Adipose tissue (tissue), 3 donors: ENCODE measurements around the gene CRYZL1. TPM values are rescaled to one million over a fixed set of nuclear protein-coding genes. Genes with fewer than 3 reads are reported as not detected.
"Not testable (repeated sequence)": the region's sequence is repeated elsewhere in the genome, so short reads cannot be mapped to it uniquely, and the experiment has no call there.

Experiments used
- H3K27ac ChIP-seq: one replicate; pipeline ENCODE4 v1.5.1; 2013; ENCODE audit warnings: low read depth, low read length
- WGBS, 3 donors: extraction: QIAGEN DNeasy Blood & Tissue Kit; methylation state at CpG; one replicate each; pipeline ENCODE4 v1.1.7; 2013; 5-methylcytosine and 5-hydroxymethylcytosine counted together
- polyA plus RNA-seq, 3 donors: library from polyadenylated mRNA; stranded (reverse); fragments of 200-250 nt; gene quantifications; one replicate each; pipeline ENCODE4 v1.2.3, GENCODE V29; 2013
- donor health status: healthy with polysubstance abuse.
- donor health status: Bipolar disorder and iron deficiency.
- donor health status: healthy.

Gene CRYZL1
- polyA plus RNA-seq: 10 to 100 TPM; 13.0 to 18.9 (median 18.5) TPM

GRCh38 chr21:33641352-33642026 lies at the start of gene CRYZL1:
TSS of gene CRYZL1 (minus strand) at chr21:33641741. CDS start at chr21:33631551, 10,190 bp downstream.
- no peak within 1 kb of the TSS for H3K27ac ChIP-seq
- WGBS, 3 donors: 0 to 1% (median 0%) methylated on average over 38 of the region's 38 CpGs

DNA sequence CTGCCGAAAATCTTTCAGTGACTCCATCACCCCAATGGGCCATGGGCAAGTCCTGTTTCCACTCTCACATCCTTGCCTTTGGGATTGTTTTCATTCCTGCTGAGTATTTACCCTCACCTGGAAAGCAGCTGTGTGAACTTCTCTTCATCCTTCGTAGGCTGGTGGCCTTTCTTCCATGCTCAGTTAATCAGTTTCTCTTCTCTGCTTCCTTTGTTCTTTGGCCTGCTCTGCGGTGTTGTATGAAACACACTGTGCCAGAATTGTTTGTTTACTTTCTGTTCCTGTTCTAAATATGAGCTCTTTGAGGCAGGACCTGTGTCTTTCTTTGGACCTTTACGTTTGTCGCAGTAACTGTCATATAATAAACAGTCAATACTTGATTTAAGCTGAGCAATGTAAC lies 49.3 kb upstream of the CRYZL1 start:
- no peak overlapping the region for H3K27ac ChIP-seq
- 84 to 89% (median 85%) methylated on average over 5 of the region's 5 CpGs for WGBS, 3 donors

- 63 to 72% (median 68%) methylated on average over 1 of the region's 1 CpG for WGBS, 3 donors
- no peak overlapping the region for H3K27ac ChIP-seq
These were observed 46.8 kb upstream of the CRYZL1 start for GRCh38 chr21:33688353-33688752.

DNA sequence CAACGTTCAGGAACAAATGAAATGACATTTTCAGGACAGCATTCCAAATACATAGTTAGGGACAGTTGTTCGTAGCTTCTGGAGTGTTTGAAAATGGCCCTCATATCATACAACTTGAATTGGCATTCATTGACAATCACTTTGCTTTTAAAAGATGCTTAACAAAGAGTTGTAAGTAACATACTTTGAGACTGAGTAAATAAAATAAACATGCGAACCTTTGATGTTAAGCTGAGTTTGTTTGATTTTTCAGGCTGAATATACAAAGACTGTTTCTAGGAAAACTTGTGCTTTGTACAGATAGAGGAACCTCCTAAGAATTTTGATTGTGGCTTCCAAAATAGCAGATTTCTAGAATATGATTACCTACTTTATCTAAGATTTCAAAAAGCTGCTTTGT lies 46.1 kb upstream of the CRYZL1 start:
- H3K27ac ChIP-seq: no peak overlapping the region
- 69 to 87% (median 77%) methylated on average over 3 of the region's 3 CpGs for WGBS, 3 donors

DNA sequence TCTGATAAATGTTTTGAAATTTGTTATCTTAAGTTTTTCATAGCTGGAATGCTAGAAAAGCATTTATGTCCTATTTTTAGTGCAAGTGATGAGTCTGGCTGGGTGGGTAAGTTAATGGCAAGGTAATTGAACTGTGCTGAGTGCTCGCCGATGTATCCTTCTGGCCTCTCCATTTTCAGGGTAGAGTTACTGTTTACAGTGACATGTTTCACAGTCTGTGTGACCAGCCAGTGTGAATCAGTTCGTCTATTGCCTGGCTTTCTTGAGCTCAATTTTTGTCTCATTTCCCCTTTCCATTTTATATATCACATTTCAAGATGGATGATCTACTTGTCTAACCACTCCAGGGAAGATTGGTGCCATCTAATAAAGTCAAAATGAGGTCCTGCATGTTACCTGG lies 44.8 kb upstream of the CRYZL1 start:
- no peak overlapping the region for H3K27ac ChIP-seq
- WGBS, 3 donors: 81 to 92% (median 81%) methylated on average over 3 of the region's 3 CpGs

GRCh38 chr21:33685613-33686197 lies 44.2 kb upstream of the CRYZL1 start:
- H3K27ac ChIP-seq: no peak overlapping the region

DNA sequence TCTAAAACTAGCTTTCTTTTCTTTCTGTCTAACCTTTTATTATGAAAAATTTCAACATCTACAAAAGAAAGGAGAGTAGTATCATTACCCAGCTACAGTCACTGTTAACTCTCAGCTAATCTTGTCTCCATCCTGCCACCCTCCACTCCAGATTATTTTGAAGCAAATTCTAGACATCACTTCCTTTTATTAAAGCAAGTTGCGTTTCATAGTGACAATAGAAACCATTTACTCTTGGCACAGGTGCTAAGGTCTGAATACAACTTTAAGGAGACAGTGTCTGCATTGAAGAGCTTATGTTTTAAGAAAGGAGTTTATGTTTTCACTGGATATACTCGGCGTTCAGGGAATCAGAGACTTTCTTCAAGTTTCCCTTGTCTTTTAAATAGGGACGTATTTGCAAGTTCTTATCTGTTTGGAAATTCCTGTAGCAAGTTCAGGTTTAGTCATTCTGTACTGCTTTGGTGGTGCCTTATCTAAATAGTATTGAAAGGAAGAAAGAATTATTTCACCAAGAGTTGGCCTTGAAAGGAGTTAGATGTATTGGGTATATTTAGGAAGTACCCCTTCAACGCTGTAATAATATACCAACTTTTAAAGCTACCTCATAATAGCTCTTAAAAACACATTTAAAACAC lies 43.5 kb upstream of the CRYZL1 start:
- no peak overlapping the region for H3K27ac ChIP-seq
- WGBS, 3 donors: 27 to 59% (median 49%) methylated on average over 5 of the region's 5 CpGs

- WGBS, 3 donors: 51 to 62% (median 57%) methylated on average over 2 of the region's 2 CpGs
These were observed 42.5 kb upstream of the CRYZL1 start for GRCh38 chr21:33684068-33684467.

DNA sequence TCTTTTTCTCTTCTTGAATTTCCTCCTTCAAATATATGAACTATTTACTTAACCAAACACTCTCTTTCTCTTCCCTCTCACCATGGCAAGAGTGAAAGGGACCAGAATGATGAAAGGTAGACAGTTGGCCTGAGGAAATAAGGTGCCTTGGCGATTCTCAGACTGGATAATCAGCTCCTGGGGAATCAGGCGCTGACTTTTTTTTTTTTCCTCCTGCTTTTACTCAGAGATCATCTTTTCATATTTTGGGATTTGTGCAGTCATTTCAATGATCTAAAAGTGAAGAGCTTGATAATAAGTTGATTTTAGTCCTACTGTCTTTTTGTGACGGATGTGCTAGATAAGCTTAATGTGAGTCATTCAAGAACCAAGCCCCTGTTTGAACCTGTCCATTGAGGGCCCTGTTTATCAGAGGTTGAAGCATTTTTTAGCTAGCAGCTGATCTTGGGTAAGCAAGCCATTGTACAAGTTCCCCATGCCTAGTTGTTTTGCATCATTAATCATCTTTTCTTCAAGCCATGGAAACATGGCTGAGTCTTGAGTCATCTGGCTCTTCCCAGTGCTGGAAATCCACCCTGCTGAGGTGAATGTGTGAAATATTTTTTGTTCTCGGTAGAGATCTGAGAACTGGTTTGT lies 41.6 kb upstream of the CRYZL1 start:
- WGBS, 3 donors: 78 to 83% (median 81%) methylated on average over 4 of the region's 4 CpGs
- no peak overlapping the region for H3K27ac ChIP-seq

More at GRCh38 chr21:33684068-33684467, 42.5 kb upstream of the CRYZL1 start:
- H3K27ac ChIP-seq: no peak overlapping the region

- WGBS, 3 donors: 85 to 94% (median 91%) methylated on average over 6 of the region's 6 CpGs
- H3K27ac ChIP-seq: no peak overlapping the region
These were observed 39.3 kb upstream of the CRYZL1 start for GRCh38 chr21:33680870-33681269.

DNA sequence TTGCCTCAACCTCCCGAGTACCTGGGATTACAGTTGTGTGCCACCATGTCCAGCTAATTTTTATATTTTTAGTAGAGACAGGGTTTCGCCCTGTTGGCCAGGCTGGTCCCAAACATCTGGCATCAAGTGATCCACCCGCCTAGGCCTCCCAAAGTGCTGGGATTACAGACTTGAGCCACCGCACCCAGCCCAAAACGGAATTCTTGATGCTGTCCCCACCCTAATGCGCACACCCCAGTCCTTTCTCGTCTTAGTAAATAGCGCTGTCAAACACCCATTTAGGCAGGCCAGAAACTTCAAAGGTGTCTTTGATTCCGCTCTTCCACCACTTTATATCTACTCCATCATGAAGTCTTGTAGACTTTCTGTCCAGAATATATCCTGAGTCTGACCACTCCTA lies 35.9 kb upstream of the CRYZL1 start:
- WGBS, 3 donors: 96 to 98% (median 97%) methylated on average over 9 of the region's 9 CpGs
- no peak overlapping the region for H3K27ac ChIP-seq

- 97 to 98% (median 98%) methylated on average over 5 of the region's 5 CpGs for WGBS, 3 donors
- H3K27ac ChIP-seq: not testable (repeated sequence)
These were observed 35.1 kb upstream of the CRYZL1 start for GRCh38 chr21:33676666-33677065.

- no peak overlapping the region for H3K27ac ChIP-seq
- 84 to 97% (median 85%) methylated on average over 1 of the region's 1 CpG for WGBS, 3 donors
These were observed 32.7 kb upstream of the CRYZL1 start for GRCh38 chr21:33674226-33674625.

DNA sequence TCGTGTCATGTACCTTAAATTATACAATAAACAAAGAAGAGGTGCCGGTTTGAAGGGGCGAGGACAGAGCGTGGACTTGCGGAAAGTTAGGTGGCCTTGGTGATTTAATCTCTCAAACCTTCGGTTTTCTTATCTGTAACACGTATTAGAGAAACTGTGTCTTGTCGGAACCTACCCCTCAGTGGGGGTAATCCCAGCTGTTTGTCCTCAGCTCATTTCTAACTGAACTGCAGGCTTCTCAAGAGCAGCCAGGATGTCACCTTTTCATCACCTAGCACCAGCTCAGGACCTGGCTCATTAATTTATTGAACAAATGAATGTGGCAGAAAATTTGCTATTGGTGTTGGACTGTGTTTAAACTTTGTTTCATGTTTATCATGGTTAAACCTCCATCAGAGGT lies 31.9 kb upstream of the CRYZL1 start:
- 56 to 89% (median 89%) methylated on average over 8 of the region's 8 CpGs for WGBS, 3 donors

GRCh38 chr21:33670076-33670978 lies 28.8 kb upstream of the CRYZL1 start:
- WGBS, 3 donors: 84 to 86% (median 84%) methylated on average over 6 of the region's 6 CpGs
- no peak overlapping the region for H3K27ac ChIP-seq

More for the DNA sequence above, 31.9 kb upstream of the CRYZL1 start:
- no peak overlapping the region for H3K27ac ChIP-seq

DNA sequence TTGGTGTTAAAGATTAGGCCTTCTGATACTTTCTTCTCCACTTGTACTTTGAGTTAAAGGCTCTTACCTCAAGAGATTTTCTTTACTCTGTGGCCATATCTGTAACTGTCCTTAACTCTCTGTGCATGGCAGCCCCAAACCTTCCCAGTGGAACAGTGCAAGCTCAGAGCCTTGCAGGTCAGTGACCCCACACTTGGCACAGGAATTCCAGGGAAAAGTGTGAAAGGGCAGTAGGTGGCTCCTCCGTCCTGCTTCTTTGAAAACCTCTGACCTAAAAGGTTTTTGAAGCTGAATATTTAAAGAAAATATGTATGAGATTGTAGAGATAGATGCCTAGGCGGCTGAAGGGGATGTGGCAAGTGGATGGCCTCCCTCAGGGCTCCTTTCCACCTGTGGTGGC lies 27.1 kb upstream of the CRYZL1 start:
- 84 to 91% (median 89%) methylated on average over 2 of the region's 2 CpGs for WGBS, 3 donors
- H3K27ac ChIP-seq: no peak overlapping the region

DNA sequence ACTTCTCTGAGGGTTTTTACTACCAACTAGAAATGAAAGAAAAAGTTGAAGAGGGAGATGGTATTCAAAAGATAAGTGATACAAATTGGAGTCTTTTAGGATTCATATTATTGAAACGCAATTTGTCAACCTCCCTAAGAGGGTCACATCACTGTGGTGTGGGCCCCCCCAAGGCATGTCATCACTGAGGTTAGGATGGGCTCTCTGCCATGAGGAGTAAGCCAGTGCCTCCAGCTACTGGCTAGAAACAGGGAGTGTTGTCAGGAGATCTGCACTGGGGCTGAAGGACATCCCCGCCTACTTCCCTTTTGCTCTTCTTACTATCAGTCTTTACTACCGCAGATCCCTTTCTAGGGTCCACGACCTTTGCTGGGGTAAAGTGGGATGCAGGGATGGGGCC lies 26.6 kb upstream of the CRYZL1 start:
- H3K27ac ChIP-seq: no peak overlapping the region
- WGBS, 3 donors: 55 to 79% (median 62%) methylated on average over 4 of the region's 4 CpGs

- 58 to 86% (median 78%) methylated on average over 6 of the region's 6 CpGs for WGBS, 3 donors
- no peak overlapping the region for H3K27ac ChIP-seq
These were observed 26.1 kb upstream of the CRYZL1 start for GRCh38 chr21:33667636-33668035.
